GM12801 (cell line): ENCODE results near the gene IBSP.

Experiments
- TF ChIP-seq, protein P1 (sequence below): IDR thresholded peaks from one replicate; pipeline ENCODE4 v1.5.1; 2011; ENCODE audit warnings: control low read depth; ENCODE audit not compliant: insufficient read length; ENCODE audit errors: extremely low read depth

The IBSP gene

GRCh38 chr4:87835743-87836142, 36.4 kb downstream of the IBSP start:
- TF ChIP-seq, protein P1, sequence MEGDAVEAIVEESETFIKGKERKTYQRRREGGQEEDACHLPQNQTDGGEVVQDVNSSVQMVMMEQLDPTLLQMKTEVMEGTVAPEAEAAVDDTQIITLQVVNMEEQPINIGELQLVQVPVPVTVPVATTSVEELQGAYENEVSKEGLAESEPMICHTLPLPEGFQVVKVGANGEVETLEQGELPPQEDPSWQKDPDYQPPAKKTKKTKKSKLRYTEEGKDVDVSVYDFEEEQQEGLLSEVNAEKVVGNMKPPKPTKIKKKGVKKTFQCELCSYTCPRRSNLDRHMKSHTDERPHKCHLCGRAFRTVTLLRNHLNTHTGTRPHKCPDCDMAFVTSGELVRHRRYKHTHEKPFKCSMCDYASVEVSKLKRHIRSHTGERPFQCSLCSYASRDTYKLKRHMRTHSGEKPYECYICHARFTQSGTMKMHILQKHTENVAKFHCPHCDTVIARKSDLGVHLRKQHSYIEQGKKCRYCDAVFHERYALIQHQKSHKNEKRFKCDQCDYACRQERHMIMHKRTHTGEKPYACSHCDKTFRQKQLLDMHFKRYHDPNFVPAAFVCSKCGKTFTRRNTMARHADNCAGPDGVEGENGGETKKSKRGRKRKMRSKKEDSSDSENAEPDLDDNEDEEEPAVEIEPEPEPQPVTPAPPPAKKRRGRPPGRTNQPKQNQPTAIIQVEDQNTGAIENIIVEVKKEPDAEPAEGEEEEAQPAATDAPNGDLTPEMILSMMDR = no peak

GRCh38 chr4:87838205-87838604, 38.9 kb downstream of the IBSP start:
- TF ChIP-seq, protein P1 = no peak

GRCh38 chr4:87838890-87839591, 39.7 kb downstream of the IBSP start:
- TF ChIP-seq, protein P1 = no peak

- TF ChIP-seq, protein P1 = no peak
These were observed 40.2 kb downstream of the IBSP start for GRCh38 chr4:87839592-87839946.

DNA sequence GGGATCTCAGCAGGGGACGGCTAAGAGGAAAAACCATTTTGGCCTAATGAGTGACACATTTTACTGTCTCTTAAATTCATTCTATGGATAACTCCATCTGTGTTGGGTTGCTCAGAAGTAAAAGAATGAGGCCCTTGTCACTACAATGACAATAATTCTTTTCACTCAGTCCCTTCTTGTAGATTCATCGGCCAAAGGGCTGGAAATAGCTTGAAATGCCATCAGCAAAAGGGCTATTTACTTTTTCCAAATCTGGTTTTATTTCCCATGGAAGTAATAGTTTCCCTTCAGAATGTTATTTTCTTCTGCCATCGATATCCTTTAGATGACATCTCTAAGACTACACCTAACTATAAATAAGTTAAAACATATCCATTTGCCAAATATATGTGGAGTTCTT, 40.8 kb downstream of the IBSP start:
- TF ChIP-seq, protein P1 = no peak

DNA sequence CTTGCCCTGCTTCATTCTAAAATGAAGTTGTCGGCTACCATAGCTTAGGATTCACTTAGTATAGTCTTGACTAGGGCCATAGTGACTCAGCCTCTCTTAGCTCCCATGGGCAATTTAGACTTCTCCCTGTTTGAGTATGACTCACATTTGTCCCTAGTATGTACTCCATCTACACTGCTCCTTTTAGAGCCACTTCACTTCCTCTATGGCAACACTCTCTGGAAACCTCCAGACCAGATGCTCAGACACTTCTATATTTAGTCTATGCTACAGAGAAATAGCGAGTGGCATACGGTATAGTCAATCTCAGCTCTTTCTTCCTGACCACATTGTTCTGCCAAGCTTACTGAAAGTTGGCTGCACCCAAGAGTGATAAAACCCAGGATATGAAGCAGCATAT, 44.6 kb downstream of the IBSP start:
- TF ChIP-seq, protein P1 = no peak

DNA sequence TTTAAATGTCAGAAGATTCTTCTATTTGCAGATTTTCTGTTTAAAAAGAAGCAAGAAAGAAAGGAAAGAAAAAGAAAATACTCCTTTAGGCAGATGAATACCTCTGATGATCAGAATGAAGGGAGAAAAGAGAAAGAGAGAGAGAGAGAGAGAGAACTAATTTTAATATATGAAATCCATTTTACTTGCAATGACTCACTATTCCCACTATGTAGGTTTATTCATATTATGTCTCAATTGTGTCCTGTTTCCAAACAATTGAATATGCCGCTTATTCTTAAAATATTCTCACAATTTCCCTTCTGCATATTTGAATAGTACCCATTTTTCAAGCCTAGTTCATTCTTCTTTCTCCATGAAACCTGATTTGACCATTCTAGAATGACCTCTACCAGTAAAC, 45.1 kb downstream of the IBSP start:
- TF ChIP-seq, protein P1 = no peak
